IPS-20b (cell line): ENCODE data around the gene MYADML2.
"Not testable (repeated sequence)": the region's sequence is repeated elsewhere in the genome, so short reads cannot be mapped to it uniquely, and the experiment has no call there.

ENCODE experiments used
- H3K27ac ChIP-seq: one replicate; pipeline ENCODE4 v1.5.1; 2013; ENCODE audit warnings: low read length
- H3K27me3 ChIP-seq: 2 replicates; pipeline ENCODE4 v1.6.1; 2013; ENCODE audit warnings: mild to moderate bottlenecking, low read length, inconsistent platforms; ENCODE audit not compliant: insufficient read depth
- H3K36me3 ChIP-seq: 2 replicates; pipeline ENCODE4 v1.6.1; 2013; ENCODE audit warnings: low read depth, mild to moderate bottlenecking, inconsistent platforms, low read length, moderate library complexity; ENCODE audit not compliant: insufficient read depth
- H3K4me1 ChIP-seq: 2 replicates; pipeline ENCODE4 v1.6.1; 2013; ENCODE audit warnings: mild to moderate bottlenecking, control low read depth, inconsistent platforms, low read length, moderate library complexity; ENCODE audit not compliant: insufficient read depth
- H3K4me3 ChIP-seq: 2 replicates; pipeline ENCODE4 v1.5.1; 2013; ENCODE audit warnings: mild to moderate bottlenecking, low read length, inconsistent platforms
- H3K9ac ChIP-seq: 2 replicates; pipeline ENCODE4 v1.6.1; 2013; ENCODE audit warnings: low read depth, mild to moderate bottlenecking, inconsistent platforms, low read length, moderate library complexity
- H3K9me3 ChIP-seq: 2 replicates; pipeline ENCODE4 v1.6.1; 2013; ENCODE audit warnings: mild to moderate bottlenecking, low read depth, low read length, inconsistent platforms; ENCODE audit not compliant: insufficient read depth

MYADML2 gene

DNA sequence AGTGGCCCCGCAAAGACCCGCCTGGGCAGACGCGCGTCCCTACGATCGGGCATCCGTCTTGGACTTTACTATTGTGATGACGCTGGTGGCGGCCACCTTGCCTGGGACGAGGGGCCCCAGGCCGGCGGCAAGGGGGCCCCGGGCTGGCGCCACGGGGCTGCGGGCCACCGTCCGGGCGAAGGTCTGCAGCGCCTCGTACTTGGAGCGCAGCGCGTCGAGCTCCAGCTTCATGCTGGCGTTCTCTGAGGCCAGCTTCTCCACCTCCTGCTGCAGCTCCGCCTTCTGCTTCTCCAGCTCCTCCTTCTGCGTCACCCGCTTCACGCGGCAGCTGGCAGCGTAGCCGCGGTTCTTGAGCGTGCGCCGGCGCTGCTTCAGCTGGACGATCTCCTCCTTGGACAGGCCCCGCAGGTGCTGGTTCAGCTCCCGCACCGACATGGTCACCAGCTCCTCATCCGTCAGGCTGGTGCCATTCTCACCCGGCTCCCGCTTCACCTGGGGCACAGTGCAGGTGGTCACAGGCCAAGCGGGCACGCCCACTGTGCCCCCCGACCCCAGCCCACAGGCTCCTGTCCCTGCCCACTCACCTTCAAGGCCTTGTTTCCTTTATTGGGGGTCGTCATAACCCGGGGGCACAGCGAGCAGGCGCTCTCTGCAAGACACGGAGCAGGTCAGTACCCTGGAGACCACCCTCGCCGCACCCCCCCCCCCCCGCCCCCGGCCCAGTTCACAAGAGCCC, 24.3 kb downstream of the MYADML2 start:
- H3K4me3 ChIP-seq, result no peak overlapping the region; the same call in 1 of the 2 replicates
- H3K27ac ChIP-seq, result no peak overlapping the region
- peaks cover 16% of the 10 kb centered on the region; the same call in 1 of the 2 replicates for H3K4me1 ChIP-seq

DNA sequence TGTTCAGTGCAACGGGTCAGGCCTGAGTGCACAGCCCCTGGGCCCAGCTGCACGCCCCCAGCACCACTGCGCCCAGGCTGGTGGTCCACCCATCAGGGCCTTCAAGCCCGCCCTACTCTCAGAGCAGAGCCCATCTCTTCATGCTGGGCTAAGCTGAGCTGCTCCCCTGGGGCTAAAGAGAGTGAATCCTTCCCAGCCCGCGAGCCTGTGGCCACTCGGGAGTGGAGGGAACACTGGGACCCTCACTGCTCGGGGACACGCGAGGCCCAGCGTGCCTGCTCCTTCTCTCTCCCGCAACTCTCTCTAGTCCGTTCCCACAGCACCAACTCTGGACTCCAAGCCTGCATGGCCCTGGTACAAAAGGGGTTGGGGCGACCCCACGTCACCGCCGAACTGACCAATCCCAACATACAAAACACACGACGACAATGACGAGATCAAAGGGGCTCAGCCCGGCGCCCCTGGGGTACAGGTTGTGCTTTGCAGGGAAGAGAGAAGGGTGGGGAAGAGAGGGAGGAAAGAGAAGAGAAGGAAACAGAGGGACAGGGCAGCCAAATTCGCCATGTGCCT, 25.0 kb downstream of the MYADML2 start:
- H3K9ac ChIP-seq, result no peak overlapping the region
- H3K27ac ChIP-seq, result no peak overlapping the region
- H3K4me1 ChIP-seq, result peaks cover 17% of the 10 kb centered on the region; the same call in 1 of the 2 replicates
- no peaks in the 10 kb centered on the region for H3K27me3 ChIP-seq
- no peak overlapping the region for H3K4me3 ChIP-seq
- H3K36me3 ChIP-seq, result peaks cover 39% of the 10 kb centered on the region
- no peaks in the 10 kb centered on the region for H3K9me3 ChIP-seq

More for the DNA sequence above, 24.3 kb downstream of the MYADML2 start:
- Histone ChIP-seq H3K36me3 (peaks cover 39% of the 10 kb centered on the region), H3K9ac (peak overlapping the region; percentile 75; the same call in 1 of the 2 replicates), H3K27me3 (no peaks in the 10 kb centered on the region), H3K9me3 (no peaks in the 10 kb centered on the region)

DNA sequence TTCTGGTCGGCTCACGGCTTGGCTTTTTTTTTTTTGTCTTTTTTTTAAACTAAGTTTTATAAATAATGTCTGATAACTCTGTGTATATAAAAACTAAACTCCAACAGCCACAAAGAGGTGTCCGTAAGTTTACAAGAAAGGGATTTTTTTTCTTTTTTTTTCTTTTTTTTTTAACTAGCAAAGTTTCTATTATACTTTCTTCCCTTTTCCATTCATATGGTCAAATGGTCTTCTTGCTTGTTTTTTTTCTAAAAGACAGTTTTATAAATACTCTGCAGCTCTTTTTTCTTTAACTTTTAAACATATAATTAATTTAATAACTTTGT, 25.5 kb downstream of the MYADML2 start:
- peaks cover 21% of the 10 kb centered on the region; the same call in 1 of the 2 replicates for H3K4me1 ChIP-seq
- H3K4me3 ChIP-seq, result no peak overlapping the region
- H3K27me3 ChIP-seq, result no peaks in the 10 kb centered on the region
- H3K9me3 ChIP-seq, result no peaks in the 10 kb centered on the region
- H3K36me3 ChIP-seq, result peaks cover 39% of the 10 kb centered on the region
- no peak overlapping the region for H3K27ac ChIP-seq
- H3K9ac ChIP-seq, result no peak overlapping the region

DNA sequence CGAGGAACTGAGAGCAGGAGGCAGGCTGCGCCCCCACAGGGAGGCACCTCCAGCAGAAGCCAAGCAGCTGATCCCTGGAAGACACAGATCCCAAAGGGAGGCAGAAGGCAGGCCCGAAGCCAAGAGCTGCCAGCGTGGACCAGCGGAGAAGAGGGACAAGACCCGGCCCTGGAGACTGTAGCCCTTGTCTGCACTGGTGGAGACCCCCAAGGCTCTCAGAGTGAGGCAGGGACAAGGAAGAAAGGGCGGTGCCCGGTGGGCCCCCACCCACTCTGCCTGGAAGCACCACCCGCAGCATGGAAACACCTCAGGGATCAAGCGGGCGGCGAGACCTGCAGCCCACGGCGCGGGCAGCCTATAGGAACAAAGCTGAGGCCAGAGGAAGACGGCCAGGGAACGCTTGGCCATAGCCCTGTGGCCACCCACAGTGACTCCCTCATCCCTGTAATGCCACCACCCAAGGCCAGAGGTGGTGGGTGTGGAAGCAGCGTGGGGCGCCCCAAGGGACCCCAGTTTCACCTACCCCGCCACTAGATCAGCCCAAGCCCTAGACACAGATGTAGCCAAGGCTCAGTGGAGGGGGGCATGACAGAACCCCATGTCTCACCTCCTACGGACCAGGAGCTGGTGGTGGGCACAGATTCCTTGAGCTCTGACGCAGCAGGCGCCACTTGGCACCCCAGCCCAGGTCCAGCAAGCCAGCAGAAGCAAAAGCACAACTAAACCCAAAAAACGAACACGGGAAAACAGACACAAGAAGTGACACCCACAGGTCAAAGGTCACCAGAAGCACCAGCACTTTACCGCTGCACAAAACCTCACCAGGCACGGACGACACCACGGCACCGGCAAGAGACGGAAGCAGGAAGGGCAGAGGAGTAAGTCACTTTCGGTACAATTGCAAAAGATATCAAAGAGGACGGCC, 26.2 kb downstream of the MYADML2 start:
- no peak overlapping the region for H3K27ac ChIP-seq
- no peak overlapping the region for H3K4me3 ChIP-seq
- H3K9ac ChIP-seq, result no peak overlapping the region
- no peaks in the 10 kb centered on the region for H3K9me3 ChIP-seq
- H3K36me3 ChIP-seq, result peaks cover 39% of the 10 kb centered on the region
- peaks cover 21% of the 10 kb centered on the region; the same call in 1 of the 2 replicates for H3K4me1 ChIP-seq
- no peaks in the 10 kb centered on the region for H3K27me3 ChIP-seq

DNA sequence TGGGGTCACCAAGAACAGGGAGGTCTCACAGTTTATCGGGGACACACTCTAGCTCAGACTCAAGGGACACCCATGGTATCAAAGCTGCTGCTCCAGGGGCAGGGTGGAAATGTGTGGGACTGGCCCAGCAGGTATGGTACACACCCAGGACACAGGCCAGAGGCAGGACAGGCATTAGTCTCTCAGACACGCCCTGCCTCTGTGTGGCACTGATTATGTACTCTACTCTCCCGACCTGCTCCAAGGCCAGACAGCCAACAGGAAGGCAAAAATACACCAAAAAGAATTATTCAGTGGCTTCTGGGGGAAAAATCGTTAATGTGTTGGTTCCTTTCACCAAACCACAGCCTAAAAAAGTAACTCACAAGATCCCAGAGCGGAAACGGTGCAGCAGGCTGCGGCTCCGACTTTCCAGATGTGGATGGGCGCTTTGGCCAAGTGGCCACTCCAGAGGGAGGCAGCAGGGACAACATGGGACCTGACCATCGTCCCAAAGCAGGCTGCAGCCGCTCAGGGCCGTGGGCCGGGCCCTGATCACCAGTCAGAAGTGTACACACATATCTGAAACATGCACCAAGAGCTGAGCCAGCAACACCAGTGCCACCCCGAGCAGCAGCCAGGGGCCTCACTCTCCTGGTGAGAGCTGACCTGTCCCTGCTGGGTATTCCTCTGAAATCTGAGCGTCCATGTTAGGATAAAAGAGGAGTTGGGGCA, 28.0 kb downstream of the MYADML2 start:
- peaks cover 55% of the 10 kb centered on the region for H3K36me3 ChIP-seq
- peaks cover 10% of the 10 kb centered on the region; the same call in 1 of the 2 replicates for H3K4me1 ChIP-seq
- H3K27me3 ChIP-seq, result no peaks in the 10 kb centered on the region
- no peak overlapping the region for H3K4me3 ChIP-seq
- H3K9me3 ChIP-seq, result no peaks in the 10 kb centered on the region
- H3K9ac ChIP-seq, result no peak overlapping the region
- no peak overlapping the region for H3K27ac ChIP-seq

DNA sequence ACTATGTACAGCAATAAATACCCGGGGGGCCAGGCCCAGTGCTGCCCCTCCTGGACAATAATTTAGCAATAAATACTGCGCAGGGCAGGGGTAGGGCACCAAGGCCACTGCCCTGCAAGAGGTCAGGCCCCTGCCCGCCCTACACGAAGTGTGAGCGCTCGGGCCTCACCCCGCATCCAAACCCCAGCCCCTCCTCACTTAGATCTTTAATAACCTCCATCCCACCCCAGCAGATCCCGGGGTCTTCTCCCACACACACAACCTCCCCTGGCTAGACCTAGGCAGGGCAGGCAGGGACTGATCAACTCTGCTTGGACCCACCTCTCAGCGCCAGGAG, 28.7 kb downstream of the MYADML2 start:
- H3K9me3 ChIP-seq, H3K9ac ChIP-seq, H3K4me1 ChIP-seq, H3K27me3 ChIP-seq, H3K27ac ChIP-seq: not testable (repeated sequence)
- H3K4me3 ChIP-seq, result peak overlapping the region; percentile 42; the same call in 1 of the 2 replicates
- H3K36me3 ChIP-seq, result peaks cover 62% of the 10 kb centered on the region

DNA sequence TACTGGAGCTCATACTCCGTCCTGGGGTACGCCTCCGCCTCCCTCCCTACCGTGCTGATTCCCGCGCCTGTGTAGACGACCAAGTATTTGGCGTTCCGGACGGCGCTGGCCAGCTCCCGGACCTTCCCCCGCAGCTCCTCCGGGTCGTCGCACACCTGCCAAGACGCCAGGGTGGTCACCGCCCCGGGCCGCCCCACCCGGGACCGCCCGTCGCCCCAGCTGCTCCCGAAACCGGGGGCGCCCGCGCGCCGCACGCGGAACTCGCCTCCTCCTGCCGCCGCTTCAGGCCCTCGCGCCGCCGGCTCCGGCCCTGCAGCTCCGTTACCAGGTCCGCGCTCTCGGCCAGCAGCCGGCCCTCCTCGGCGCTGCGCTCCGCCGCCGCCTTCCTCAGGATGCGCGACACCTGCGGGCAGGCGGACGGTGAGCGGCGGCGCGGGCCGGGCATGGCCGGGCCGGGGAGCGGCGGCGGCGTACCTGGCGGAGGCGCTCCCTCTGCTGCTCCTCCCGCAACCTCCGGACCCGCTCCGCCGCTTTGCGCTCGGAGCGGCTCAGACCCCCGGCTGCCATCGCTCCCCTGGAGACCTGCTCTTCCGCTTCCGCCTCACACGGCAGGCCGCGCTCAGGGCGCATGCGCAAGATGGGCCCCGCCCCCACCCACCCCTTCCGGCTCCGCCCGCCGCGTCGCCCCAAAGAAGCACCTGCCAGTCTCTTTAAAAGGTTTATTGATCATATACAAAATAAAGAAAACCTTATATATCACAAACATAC, 29.3 kb downstream of the MYADML2 start, which contains the start of gene SIRT7:
SIRT7 (minus strand) TSS at position 612 of the 768 bp plus-strand sequence; CDS start at position 567, 45 bp downstream.
- Histone ChIP-seq H3K4me3 (peak within 1 kb of the TSS; percentile 64), H3K27me3 (no peaks in the 10 kb centered on the region), H3K9ac (peak within 1 kb of the TSS; percentile 50; the same call in 1 of the 2 replicates), H3K9me3 (no peaks in the 10 kb centered on the region), H3K36me3 (peaks cover 66% of the 10 kb centered on the region), H3K27ac (no peak within 1 kb of the TSS), H3K4me1 (peaks cover 6% of the 10 kb centered on the region; the same call in 1 of the 2 replicates)

DNA sequence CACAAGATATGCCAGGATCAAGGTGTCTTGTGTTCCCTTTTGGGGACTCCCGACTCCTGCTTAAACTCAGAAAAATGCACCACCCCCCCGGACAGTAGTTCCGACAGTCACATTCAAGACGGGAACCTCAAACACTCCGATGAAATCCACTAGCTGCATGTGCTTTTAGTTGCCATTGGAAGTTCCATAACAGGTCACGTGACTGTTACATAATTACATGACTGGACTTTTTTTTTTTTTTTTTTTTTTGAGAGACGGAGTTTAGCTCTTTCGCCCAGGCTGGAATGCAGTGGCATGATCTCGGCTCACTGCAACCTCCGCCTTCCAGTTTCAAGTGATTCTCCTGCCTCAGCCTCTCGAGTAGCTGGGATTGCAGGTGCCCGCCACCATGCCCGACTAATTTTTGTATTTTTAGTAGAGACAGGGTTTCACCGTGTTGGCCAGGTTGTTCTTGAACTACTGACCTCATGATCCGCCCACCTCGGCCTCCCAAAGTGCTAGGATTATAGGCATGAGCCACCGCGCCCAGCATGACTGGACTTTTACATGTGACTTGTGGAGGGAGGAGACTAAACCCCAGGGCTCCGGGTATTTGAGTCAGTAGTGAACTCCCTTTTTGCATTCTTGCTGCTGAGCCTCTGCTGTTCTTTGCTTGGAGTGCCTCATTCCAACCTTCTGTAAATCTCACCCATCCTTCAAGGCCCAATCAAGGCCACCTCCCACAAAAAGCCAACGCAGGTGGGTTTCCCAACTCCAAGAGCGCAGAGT, 30.6 kb downstream of the MYADML2 start:
- peaks cover 6% of the 10 kb centered on the region; the same call in 1 of the 2 replicates for H3K4me1 ChIP-seq
- H3K27me3 ChIP-seq, result no peaks in the 10 kb centered on the region
- no peaks in the 10 kb centered on the region for H3K9me3 ChIP-seq
- no peak overlapping the region for H3K27ac ChIP-seq
- peak overlapping the region; percentile 64; the same call in 1 of the 2 replicates for H3K4me3 ChIP-seq
- H3K36me3 ChIP-seq, result peaks cover 55% of the 10 kb centered on the region
- no peak overlapping the region for H3K9ac ChIP-seq

DNA sequence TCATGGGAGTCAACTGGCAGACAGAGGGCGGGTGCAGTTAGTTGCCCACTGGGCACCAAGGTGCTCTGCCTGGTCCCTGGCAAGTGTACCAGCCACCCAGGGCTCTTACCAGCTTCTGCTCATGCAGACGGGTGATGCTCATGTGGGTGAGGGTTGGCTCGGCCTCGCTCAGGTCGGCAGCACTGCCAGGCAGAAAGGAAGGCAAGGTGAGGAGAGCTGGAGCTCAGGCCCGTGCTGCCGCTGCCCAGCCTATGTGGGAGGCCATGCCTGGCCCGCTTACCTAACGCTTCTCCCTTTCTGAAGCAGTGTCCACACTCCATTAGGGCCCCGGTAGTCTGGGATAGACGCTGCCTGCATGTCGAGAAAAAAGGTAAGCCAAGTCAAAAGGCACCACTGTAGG, 31.7 kb downstream of the MYADML2 start:
- no peak overlapping the region for H3K27ac ChIP-seq
- H3K9ac ChIP-seq, result no peak overlapping the region
- peaks cover 6% of the 10 kb centered on the region; the same call in 1 of the 2 replicates for H3K4me1 ChIP-seq
- no peak overlapping the region for H3K4me3 ChIP-seq
- H3K9me3 ChIP-seq, result no peaks in the 10 kb centered on the region
- peaks cover 44% of the 10 kb centered on the region for H3K36me3 ChIP-seq
- peaks cover 4% of the 10 kb centered on the region; the same call in 1 of the 2 replicates for H3K27me3 ChIP-seq
